Karpas-422 (cell line): Measurements from ENCODE around the gene DDX43. TPM values are rescaled to one million over a fixed set of nuclear protein-coding genes. Genes with fewer than 3 reads are reported as not detected.
"Not testable (repeated sequence)": the region's sequence is repeated elsewhere in the genome, so short reads cannot be mapped to it uniquely, and the experiment has no call there.

Experiments
- DNase-seq: peaks from one replicate; pipeline ENCODE4 v3.0.0-alpha.2; 2015
- H2AFZ ChIP-seq: fragments of 200-600 bp; sonication (generic); 2 replicates; pipeline ENCODE4 v1.6.1; 2014; ENCODE audit warnings: antibody characterized with exemption, low read length, mixed read lengths
- H3K27ac ChIP-seq: fragments of 200-600 bp; sonication (generic); 2 replicates; pipeline ENCODE4 v1.5.1; 2014; ENCODE audit warnings: mild to moderate bottlenecking, low read length, moderate library complexity
- H3K27me3 ChIP-seq: fragments of 200-600 bp; sonication (generic); 2 replicates; pipeline ENCODE4 v1.6.1; 2014; ENCODE audit warnings: low read length, mixed read lengths
- H3K36me3 ChIP-seq: fragments of 200-600 bp; sonication (generic); 2 replicates; pipeline ENCODE4 v1.6.1; 2014; ENCODE audit warnings: low read length, mixed read lengths; ENCODE audit not compliant: insufficient read depth
- H3K4me1 ChIP-seq: fragments of 200-600 bp; sonication (generic); 2 replicates; pipeline ENCODE4 v1.6.1; 2014; ENCODE audit warnings: mild to moderate bottlenecking, low read length, mixed read lengths
- H3K4me2 ChIP-seq: fragments of 200-600 bp; sonication (generic); 2 replicates; pipeline ENCODE4 v1.6.1; 2014; ENCODE audit warnings: low read length, low read depth, mild to moderate bottlenecking; ENCODE audit not compliant: poor library complexity, severe bottlenecking
- H3K4me3 ChIP-seq: fragments of 200-600 bp; sonication (generic); 2 replicates; pipeline ENCODE4 v1.5.1; 2014; ENCODE audit warnings: mild to moderate bottlenecking, antibody characterized with exemption, low read length, mixed read lengths
- H3K79me2 ChIP-seq: fragments of 200-600 bp; sonication (generic); 2 replicates; pipeline ENCODE4 v1.6.1; 2014; ENCODE audit warnings: mild to moderate bottlenecking, low read length, mixed read lengths
- H3K9ac ChIP-seq: fragments of 200-600 bp; sonication (generic); 2 replicates; pipeline ENCODE4 v1.6.0; 2014; ENCODE audit warnings: low read length
- H3K9me2 ChIP-seq: fragments of 200-600 bp; sonication (generic), shearing (Covaris generic); replicated peaks from 2 replicates; pipeline ENCODE4 v1.6.0; 2014; ENCODE audit warnings: mild to moderate bottlenecking, low read length, moderate library complexity; ENCODE audit not compliant: insufficient read depth
- H3K9me3 ChIP-seq: fragments of 300-700, 200-600 bp; sonication (generic); 2 replicates; pipeline ENCODE4 v1.6.1; 2014; ENCODE audit warnings: low read length, mixed read lengths
- H4K20me1 ChIP-seq: fragments of 200-600 bp; sonication (generic); 2 replicates; pipeline ENCODE4 v1.6.1; 2014; ENCODE audit warnings: mild to moderate bottlenecking, antibody characterized with exemption, low read length, low read depth; ENCODE audit not compliant: insufficient read depth
- total RNA-seq: library from RNA; depleted of rRNA; stranded (reverse); fragments of >200 nt; shearing (Covaris generic); gene quantifications from 2 replicates; pipeline ENCODE4 v1.2.3, GENCODE V29; 2014; ENCODE audit warnings: low replicate concordance

The DDX43 gene
- total RNA-seq, 1 experiment from 2014 or later: not detected

GRCh38 chr6:73375216-73375615 is 19.4 kb upstream of the DDX43 start:
- no peak overlapping the region for H3K9ac ChIP-seq
- no peak overlapping the region for H3K27ac ChIP-seq
- H2AFZ ChIP-seq: no peak overlapping the region
- H3K9me2 ChIP-seq: no peaks in the 10 kb centered on the region
- H4K20me1 ChIP-seq: no peaks in the 10 kb centered on the region
- no peaks in the 10 kb centered on the region for H3K4me1 ChIP-seq
- no peaks in the 10 kb centered on the region; the same call in 1 of the 2 replicates for H3K36me3 ChIP-seq
- no peak overlapping the region for H3K4me3 ChIP-seq
- no peaks in the 10 kb centered on the region for H3K9me3 ChIP-seq
- no peak overlapping the region for H3K4me2 ChIP-seq
- DNase-seq: no peak
- no peaks in the 10 kb centered on the region for H3K79me2 ChIP-seq
- H3K27me3 ChIP-seq: no peaks in the 10 kb centered on the region

GRCh38 chr6:73377225-73377624 is 17.4 kb upstream of the DDX43 start:
- Histone ChIP-seq H4K20me1 (no peaks in the 10 kb centered on the region), H3K9ac (no peak overlapping the region), H3K9me3 (no peaks in the 10 kb centered on the region), H3K4me1 (no peaks in the 10 kb centered on the region), H2AFZ (no peak overlapping the region), H3K36me3 (no peaks in the 10 kb centered on the region; the same call in 1 of the 2 replicates), H3K27me3 (no peaks in the 10 kb centered on the region), H3K4me2 (no peak overlapping the region), H3K4me3 (no peak overlapping the region), H3K79me2 (no peaks in the 10 kb centered on the region), H3K27ac (no peak overlapping the region), H3K9me2 (no peaks in the 10 kb centered on the region)
- DNase-seq: no peak

- not testable (repeated sequence) for H3K9ac ChIP-seq, H2AFZ ChIP-seq, H3K27ac ChIP-seq, H3K9me3 ChIP-seq, H4K20me1 ChIP-seq, H3K27me3 ChIP-seq, H3K9me2 ChIP-seq, H3K79me2 ChIP-seq, DNase-seq, H3K4me2 ChIP-seq, H3K4me1 ChIP-seq, H3K36me3 ChIP-seq, H3K4me3 ChIP-seq
These were observed 13.1 kb upstream of the DDX43 start for GRCh38 chr6:73381531-73381930.

- Histone ChIP-seq H3K4me3 (no peak overlapping the region), H3K27ac (no peak overlapping the region), H2AFZ (no peak overlapping the region), H3K4me2 (no peak overlapping the region), H3K9me2 (no peaks in the 10 kb centered on the region), H4K20me1 (no peaks in the 10 kb centered on the region), H3K79me2 (no peaks in the 10 kb centered on the region), H3K36me3 (no peaks in the 10 kb centered on the region), H3K9ac (no peak overlapping the region), H3K4me1 (no peaks in the 10 kb centered on the region), H3K27me3 (no peaks in the 10 kb centered on the region), H3K9me3 (no peaks in the 10 kb centered on the region)
- DNase-seq: no peak
These were observed 12.0 kb upstream of the DDX43 start for GRCh38 chr6:73382462-73383113.

GRCh38 chr6:73388433-73388799 is 6.2 kb upstream of the DDX43 start:
- Histone ChIP-seq H3K9me3 (no peaks in the 10 kb centered on the region), H3K4me1 (peaks cover 11% of the 10 kb centered on the region), H3K36me3 (no peaks in the 10 kb centered on the region), H2AFZ (peak overlapping the region; percentile 93; the same call in 1 of the 2 replicates), H3K9ac (peak overlapping the region; percentile 54), H3K9me2 (no peaks in the 10 kb centered on the region), H3K27me3 (no peaks in the 10 kb centered on the region), H3K4me3 (peak overlapping the region; percentile 67; the same call in 1 of the 2 replicates), H3K79me2 (no peaks in the 10 kb centered on the region), H3K27ac (no peak overlapping the region), H4K20me1 (no peaks in the 10 kb centered on the region), H3K4me2 (peak overlapping the region; percentile 80)
- DNase-seq: no peak

- Histone ChIP-seq H3K4me1 (peaks cover 11% of the 10 kb centered on the region), H3K36me3 (no peaks in the 10 kb centered on the region), H3K27me3 (no peaks in the 10 kb centered on the region), H3K9me3 (no peaks in the 10 kb centered on the region), H3K9ac (peak overlapping the region; percentile 54), H3K27ac (no peak overlapping the region), H3K4me2 (peak overlapping the region; percentile 80), H4K20me1 (no peaks in the 10 kb centered on the region), H3K9me2 (no peaks in the 10 kb centered on the region), H2AFZ (peak overlapping the region; percentile 93), H3K4me3 (peak overlapping the region; percentile 67), H3K79me2 (no peaks in the 10 kb centered on the region)
- peak; percentile 57 for DNase-seq
These were observed 5.7 kb upstream of the DDX43 start for GRCh38 chr6:73388800-73389512.

GRCh38 chr6:73389854-73390253 is 4.8 kb upstream of the DDX43 start:
- H3K9me2 ChIP-seq: no peaks in the 10 kb centered on the region
- no peak overlapping the region for H2AFZ ChIP-seq
- no peak overlapping the region for H3K4me3 ChIP-seq
- H3K27ac ChIP-seq: no peak overlapping the region
- H4K20me1 ChIP-seq: no peaks in the 10 kb centered on the region
- peaks cover 11% of the 10 kb centered on the region for H3K4me1 ChIP-seq
- DNase-seq: no peak
- H3K79me2 ChIP-seq: no peaks in the 10 kb centered on the region
- H3K9ac ChIP-seq: no peak overlapping the region
- H3K9me3 ChIP-seq: no peaks in the 10 kb centered on the region
- no peaks in the 10 kb centered on the region for H3K27me3 ChIP-seq
- H3K36me3 ChIP-seq: no peaks in the 10 kb centered on the region
- H3K4me2 ChIP-seq: no peak overlapping the region

GRCh38 chr6:73391675-73392074 is 3.0 kb upstream of the DDX43 start:
- Histone ChIP-seq H3K9ac (no peak overlapping the region), H3K27me3 (no peaks in the 10 kb centered on the region), H2AFZ (no peak overlapping the region), H3K4me3 (no peak overlapping the region), H3K9me2 (no peaks in the 10 kb centered on the region), H3K4me2 (no peak overlapping the region), H3K9me3 (no peaks in the 10 kb centered on the region), H4K20me1 (no peaks in the 10 kb centered on the region), H3K36me3 (no peaks in the 10 kb centered on the region), H3K27ac (no peak overlapping the region), H3K4me1 (peaks cover 11% of the 10 kb centered on the region), H3K79me2 (no peaks in the 10 kb centered on the region)
- DNase-seq: no peak
